ENCODE data around the gene SPRY4.
"Not testable (repeated sequence)": the region's sequence is repeated elsewhere in the genome, so short reads cannot be mapped to it uniquely, and the experiment has no call there.

SPRY4 gene

GRCh38 chr5:142314109-142314508, 10.7 kb downstream of the SPRY4 start:
- no peak for DNase-seq

- DNase-seq = no peak
Measured at GRCh38 chr5:142313682-142314081, 11.1 kb downstream of the SPRY4 start.

GRCh38 chr5:142313275-142313674, 11.5 kb downstream of the SPRY4 start:
- no peak for DNase-seq

- no peak for DNase-seq
Measured at GRCh38 chr5:142312399-142312798, 12.4 kb downstream of the SPRY4 start.

- DNase-seq = no peak
Measured at GRCh38 chr5:142311725-142312124, 13.1 kb downstream of the SPRY4 start.

- no peak for DNase-seq
Measured at GRCh38 chr5:142310803-142311202, 14.0 kb downstream of the SPRY4 start.

- DNase-seq = no peak
Measured at GRCh38 chr5:142309747-142310318, 15.0 kb downstream of the SPRY4 start.

- DNase-seq = no peak
Measured at GRCh38 chr5:142308358-142308757, 16.5 kb downstream of the SPRY4 start.

- DNase-seq = no peak
Measured at GRCh38 chr5:142307146-142307890, 17.5 kb downstream of the SPRY4 start.

- DNase-seq = no peak
Measured at GRCh38 chr5:142306077-142306502, 18.7 kb downstream of the SPRY4 start.

GRCh38 chr5:142305211-142305610, 19.6 kb downstream of the SPRY4 start:
- DNase-seq = no peak

GRCh38 chr5:142304013-142304701, 20.7 kb downstream of the SPRY4 start:
- DNase-seq = no peak

GRCh38 chr5:142303565-142303964, 21.3 kb downstream of the SPRY4 start:
- DNase-seq = no peak

GRCh38 chr5:142301540-142301939, 23.3 kb downstream of the SPRY4 start:
- DNase-seq = no peak

- DNase-seq = no peak
Measured at GRCh38 chr5:142300677-142301076, 24.1 kb downstream of the SPRY4 start.

GRCh38 chr5:142298789-142299188, 26.0 kb downstream of the SPRY4 start:
- DNase-seq = no peak

- DNase-seq = not testable (repeated sequence)
Measured at GRCh38 chr5:142297786-142298185, 27.0 kb downstream of the SPRY4 start.

- no peak for DNase-seq
Measured at GRCh38 chr5:142296914-142297417, 27.9 kb downstream of the SPRY4 start.

GRCh38 chr5:142295960-142296860, 28.6 kb downstream of the SPRY4 start:
- DNase-seq = no peak

GRCh38 chr5:142295084-142295758, 29.6 kb downstream of the SPRY4 start:
- DNase-seq = no peak

GRCh38 chr5:142293486-142293885, 31.3 kb downstream of the SPRY4 start:
- DNase-seq = no peak

GRCh38 chr5:142292808-142293207, 32.0 kb downstream of the SPRY4 start:
- DNase-seq = no peak

All from NCI-H526 treated with DMSO at 0.1 percent for 48 hours (cell line).